Neural cell (in vitro differentiated cells): ENCODE results near the gene TLE2. TPM values are rescaled to one million over a fixed set of nuclear protein-coding genes. Genes with fewer than 3 reads are reported as not detected.
A peak's percentile ranks its signal among the peaks of the same experiment; 100 is the strongest.

Experiments
- H2AFZ ChIP-seq: fragments of 200-600, 300-800 bp; sonication (generic), shearing (Covaris generic); 2 replicates; pipeline ENCODE4 v1.6.0; 2014; ENCODE audit warnings: low read depth, mild to moderate bottlenecking, antibody characterized with exemption, low read length, moderate library complexity
- H3F3A ChIP-seq: fragments of 200-600 bp; shearing (Covaris generic); 2 replicates; pipeline ENCODE4 v1.6.1; 2016; ENCODE audit warnings: mild to moderate bottlenecking, moderate library complexity, mixed read lengths, antibody characterized with exemption, low read length; ENCODE audit not compliant: insufficient read depth, poor library complexity, severe bottlenecking
- H3K27ac ChIP-seq: fragments of 200-600, 300-800 bp; sonication (generic), shearing (Covaris generic); 2 replicates; pipeline ENCODE4 v1.5.1; 2014; ENCODE audit warnings: mild to moderate bottlenecking, low read length, moderate library complexity
- H3K27me3 ChIP-seq: fragments of 300-800, 200-600 bp; sonication (generic), shearing (Covaris generic); 2 replicates; pipeline ENCODE4 v1.6.0; 2014; ENCODE audit warnings: mild to moderate bottlenecking, low read depth, low read length, moderate library complexity; ENCODE audit not compliant: insufficient read depth
- H3K36me3 ChIP-seq: fragments of 300-800, 200-600 bp; sonication (generic), shearing (Covaris generic); 2 replicates; pipeline ENCODE4 v1.5.1; 2014; ENCODE audit warnings: mild to moderate bottlenecking, antibody characterized with exemption, low read length, moderate library complexity; ENCODE audit not compliant: insufficient read depth
- H3K4me2 ChIP-seq: fragments of 300-800, 200-600 bp; sonication (generic), shearing (Covaris generic); 2 replicates; pipeline ENCODE4 v1.6.0; 2014; ENCODE audit warnings: mild to moderate bottlenecking, low read length
- H3K4me3 ChIP-seq: fragments of 300-800, 200-600 bp; sonication (generic), shearing (Covaris generic); 2 replicates; pipeline ENCODE4 v1.5.1; 2014; ENCODE audit warnings: mild to moderate bottlenecking, low read length, moderate library complexity
- H3K79me2 ChIP-seq: fragments of 200-600 bp; shearing (Covaris generic); replicated peaks from 2 replicates; pipeline ENCODE4 v1.6.0; 2014; ENCODE audit warnings: mild to moderate bottlenecking, low read length, moderate library complexity; ENCODE audit not compliant: insufficient read depth
- H3K9ac ChIP-seq: fragments of 300-800, 200-600 bp; sonication (generic), shearing (Covaris generic); 2 replicates; pipeline ENCODE4 v1.6.1; 2016; ENCODE audit warnings: mild to moderate bottlenecking, low read length, mixed read lengths
- H3K9me2 ChIP-seq: fragments of 200-600 bp; shearing (Covaris generic); 2 replicates; pipeline ENCODE4 v1.6.1; 2016; ENCODE audit warnings: mild to moderate bottlenecking, low read length, mixed read lengths; ENCODE audit not compliant: insufficient read depth
- H3K9me3 ChIP-seq: fragments of 200-600, 300-800 bp; sonication (generic), shearing (Covaris generic); 2 replicates; pipeline ENCODE4 v1.6.1; 2016; ENCODE audit warnings: mild to moderate bottlenecking, mixed run types, low read length, moderate library complexity, mixed read lengths
- H4K20me1 ChIP-seq: fragments of 200-600 bp; shearing (Covaris generic); 2 replicates; pipeline ENCODE4 v1.6.1; 2016; ENCODE audit warnings: mild to moderate bottlenecking, mixed run types; ENCODE audit not compliant: insufficient read depth
- EP300 ChIP-seq: fragments of 450-650 bp; conservative IDR thresholded peaks from 2 replicates; pipeline ENCODE4 v1.6.1; 2014; ENCODE audit warnings: antibody characterized with exemption, mild to moderate bottlenecking, moderate library complexity; ENCODE audit not compliant: poor library complexity, severe bottlenecking
- EZH2 ChIP-seq: fragments of 200-600, 300-800 bp; shearing (Covaris generic), sonication (generic); IDR thresholded peaks from 2 replicates; pipeline ENCODE4 v1.6.1; 2014; ENCODE audit warnings: antibody characterized with exemption, low read length, borderline replicate concordance, mild to moderate bottlenecking; ENCODE audit not compliant: insufficient read depth, poor library complexity, severe bottlenecking
- MXI1 ChIP-seq: fragments of 450-650 bp; conservative IDR thresholded peaks from 2 replicates; pipeline ENCODE4 v1.6.1; 2014; ENCODE audit warnings: antibody characterized with exemption, mild to moderate bottlenecking; ENCODE audit not compliant: poor library complexity, severe bottlenecking
- POLR2AphosphoS5 ChIP-seq: IDR thresholded peaks from 2 replicates; pipeline ENCODE4 v1.6.1; 2012
- SMC3 ChIP-seq: fragments of 450-650 bp; conservative IDR thresholded peaks from 2 replicates; pipeline ENCODE4 v1.6.1; 2014; ENCODE audit warnings: antibody characterized with exemption, mild to moderate bottlenecking, moderate library complexity; ENCODE audit not compliant: poor library complexity
- TAF1 ChIP-seq: IDR thresholded peaks from 2 replicates; pipeline ENCODE4 v1.6.1; 2012; ENCODE audit warnings: low read depth
- polyA plus RNA-seq: library from polyadenylated mRNA; depleted of rRNA; stranded (reverse); fragments of >200 nt; gene quantifications from 2 replicates; pipeline ENCODE4 v1.2.3, GENCODE V29; 2014
- TF ChIP-seq, protein P1 (sequence below): IDR thresholded peaks from 2 replicates; pipeline ENCODE4 v1.6.1; 2012; ENCODE audit warnings: borderline replicate concordance

TLE2 gene
- polyA plus RNA-seq, 1 donor from 2014 or later, result 7.0 TPM

DNA sequence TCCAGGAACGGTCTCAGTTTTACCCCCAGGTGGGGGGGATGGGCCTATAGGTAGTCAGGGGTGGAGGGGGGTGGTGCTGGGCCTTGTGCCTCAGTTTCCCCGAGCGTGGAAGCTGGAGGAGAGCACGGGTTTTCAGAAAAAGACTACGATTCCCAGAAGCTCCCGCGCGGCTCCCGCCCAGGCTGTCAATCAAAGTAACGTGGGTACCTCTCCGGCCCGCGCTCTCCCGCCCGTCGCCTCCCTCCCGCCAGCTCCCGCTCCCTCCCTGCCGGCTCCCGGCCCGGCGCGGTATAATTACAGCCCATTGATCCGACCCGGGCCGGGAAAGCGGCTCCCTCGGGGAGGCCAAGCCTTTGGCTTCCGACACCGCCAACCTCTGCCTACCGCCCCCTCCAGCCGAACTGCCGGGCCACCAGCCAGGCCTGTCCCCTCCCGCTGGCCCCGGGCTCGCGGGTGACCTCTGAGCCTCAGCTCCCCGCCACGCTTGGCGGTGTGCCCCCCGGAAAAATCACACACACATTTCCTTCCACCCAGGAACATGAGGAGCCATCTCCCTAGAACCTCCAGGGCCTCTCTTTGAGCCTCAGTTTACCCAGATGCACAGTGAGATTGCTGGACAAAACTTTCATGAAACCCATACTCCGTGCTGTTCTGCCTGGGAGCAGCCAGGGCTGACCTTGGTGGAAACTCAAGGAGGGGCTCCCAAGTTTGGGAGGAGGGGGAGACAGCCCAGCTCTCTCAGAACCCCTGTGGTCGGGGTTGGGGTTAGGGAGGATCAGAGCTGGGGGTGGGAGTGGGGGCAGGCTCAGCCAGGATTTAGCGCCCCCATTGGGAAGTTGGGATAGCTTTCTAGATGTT lies 7.3 kb upstream of the TLE2 start:
- Histone ChIP-seq H3K9me3 (no peaks in the 10 kb centered on the region), H2AFZ (no peak overlapping the region), H3F3A (no peaks in the 10 kb centered on the region), H3K27ac (peak overlapping the region; percentile 75), H3K79me2 (no peaks in the 10 kb centered on the region), H3K27me3 (peaks cover 64% of the 10 kb centered on the region), H3K9ac (peak overlapping the region; percentile 48), H3K4me3 (peak overlapping the region; percentile 64), H3K4me2 (peak overlapping the region; percentile 55), H3K36me3 (no peaks in the 10 kb centered on the region), H4K20me1 (no peaks in the 10 kb centered on the region), H3K9me2 (no peaks in the 10 kb centered on the region)
- TF ChIP-seq POLR2AphosphoS5 (peak; percentile 86), MXI1 (peak; percentile 32), EZH2 (no peak), SMC3 (no peak), EP300 (peak; percentile 41)

DNA sequence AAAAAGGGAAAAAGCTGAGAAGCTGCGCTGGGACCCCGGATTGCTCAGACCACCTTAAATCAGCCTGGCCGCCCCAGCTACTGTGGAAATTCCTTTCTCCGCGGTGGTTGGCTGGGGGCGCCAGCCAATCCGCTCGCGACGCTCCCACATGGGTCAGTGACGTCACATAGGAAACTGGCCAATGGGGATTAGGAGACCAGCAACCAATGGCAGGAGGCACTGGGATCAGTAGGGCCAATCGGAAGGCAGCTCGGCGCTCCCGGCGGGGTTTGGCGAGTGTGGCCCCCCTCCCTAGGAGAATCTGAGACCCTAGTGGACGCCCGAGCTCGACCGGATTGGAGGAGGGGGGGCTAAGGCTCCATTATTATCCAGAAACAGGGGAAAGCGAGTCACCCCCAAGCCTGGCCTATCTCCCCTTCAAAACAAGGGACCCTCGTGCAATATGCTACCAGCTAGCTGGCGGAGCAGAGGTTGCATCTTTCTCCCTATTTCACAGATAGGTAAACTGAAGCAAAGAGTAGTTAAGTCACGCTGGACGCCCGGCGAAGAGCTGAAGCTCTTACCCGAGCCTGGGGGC lies 6.5 kb upstream of the TLE2 start:
- no peaks in the 10 kb centered on the region for H3K79me2 ChIP-seq
- peak overlapping the region; percentile 62 for H3K4me2 ChIP-seq
- no peak overlapping the region for H2AFZ ChIP-seq
- H4K20me1 ChIP-seq, result no peaks in the 10 kb centered on the region
- H3K9ac ChIP-seq, result peak overlapping the region; percentile 48
- H3K4me3 ChIP-seq, result peak overlapping the region; percentile 64
- peak; percentile 45 for TF ChIP-seq POLR2AphosphoS5
- TF ChIP-seq TAF1, result no peak
- peaks cover 68% of the 10 kb centered on the region for H3K27me3 ChIP-seq
- no peaks in the 10 kb centered on the region for H3K9me3 ChIP-seq
- no peaks in the 10 kb centered on the region for H3K9me2 ChIP-seq
- H3K36me3 ChIP-seq, result no peaks in the 10 kb centered on the region
- H3F3A ChIP-seq, result no peaks in the 10 kb centered on the region
- H3K27ac ChIP-seq, result peak overlapping the region; percentile 75

DNA sequence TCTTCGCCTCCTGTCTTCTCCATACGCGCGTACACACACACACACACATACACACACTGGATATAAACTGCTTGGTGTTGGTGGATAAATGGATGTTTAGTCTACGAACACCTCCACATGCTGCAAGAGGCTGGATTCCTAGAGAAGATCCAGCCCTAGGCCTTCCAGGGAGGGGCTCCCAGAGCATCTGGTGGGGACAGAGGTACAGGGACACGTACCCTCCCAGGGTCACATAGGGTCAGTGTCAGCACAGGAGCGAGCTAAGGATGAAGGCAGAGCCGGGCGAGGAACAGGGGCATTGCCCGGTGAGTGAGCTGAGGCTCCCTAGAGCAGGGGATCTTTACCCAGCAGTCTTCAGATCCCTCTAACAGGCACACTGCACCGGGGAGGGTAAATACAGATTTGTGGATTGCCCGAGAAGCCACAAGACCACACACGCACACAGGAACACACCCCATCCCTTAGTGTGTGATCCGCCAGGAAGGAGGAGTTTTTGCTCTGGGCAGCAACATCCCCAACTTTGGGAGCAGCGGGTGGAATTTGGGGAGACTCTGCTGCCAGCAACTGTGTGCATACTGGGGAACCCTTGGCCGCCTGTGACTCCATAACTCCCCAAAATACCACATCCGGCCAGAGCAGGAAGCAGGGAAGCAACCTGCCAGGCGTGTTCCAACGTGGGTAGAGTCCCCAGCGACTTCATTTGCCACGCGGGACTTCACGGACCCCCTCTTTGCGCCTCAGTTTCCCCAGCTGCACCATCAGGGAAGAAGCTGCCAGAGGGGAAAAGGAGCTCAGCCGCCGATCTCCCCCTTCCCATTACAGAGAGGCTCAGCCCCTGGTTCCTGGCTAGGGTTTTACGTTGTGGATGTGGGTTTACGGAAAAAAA lies 5.8 kb upstream of the TLE2 start:
- H3K4me2 ChIP-seq, result peak overlapping the region; percentile 62
- H3K9me2 ChIP-seq, result no peaks in the 10 kb centered on the region
- H2AFZ ChIP-seq, result no peak overlapping the region
- H3F3A ChIP-seq, result no peaks in the 10 kb centered on the region
- peak overlapping the region; percentile 64 for H3K4me3 ChIP-seq
- no peaks in the 10 kb centered on the region for H3K79me2 ChIP-seq
- no peak for TF ChIP-seq SMC3
- TF ChIP-seq, protein P1, sequence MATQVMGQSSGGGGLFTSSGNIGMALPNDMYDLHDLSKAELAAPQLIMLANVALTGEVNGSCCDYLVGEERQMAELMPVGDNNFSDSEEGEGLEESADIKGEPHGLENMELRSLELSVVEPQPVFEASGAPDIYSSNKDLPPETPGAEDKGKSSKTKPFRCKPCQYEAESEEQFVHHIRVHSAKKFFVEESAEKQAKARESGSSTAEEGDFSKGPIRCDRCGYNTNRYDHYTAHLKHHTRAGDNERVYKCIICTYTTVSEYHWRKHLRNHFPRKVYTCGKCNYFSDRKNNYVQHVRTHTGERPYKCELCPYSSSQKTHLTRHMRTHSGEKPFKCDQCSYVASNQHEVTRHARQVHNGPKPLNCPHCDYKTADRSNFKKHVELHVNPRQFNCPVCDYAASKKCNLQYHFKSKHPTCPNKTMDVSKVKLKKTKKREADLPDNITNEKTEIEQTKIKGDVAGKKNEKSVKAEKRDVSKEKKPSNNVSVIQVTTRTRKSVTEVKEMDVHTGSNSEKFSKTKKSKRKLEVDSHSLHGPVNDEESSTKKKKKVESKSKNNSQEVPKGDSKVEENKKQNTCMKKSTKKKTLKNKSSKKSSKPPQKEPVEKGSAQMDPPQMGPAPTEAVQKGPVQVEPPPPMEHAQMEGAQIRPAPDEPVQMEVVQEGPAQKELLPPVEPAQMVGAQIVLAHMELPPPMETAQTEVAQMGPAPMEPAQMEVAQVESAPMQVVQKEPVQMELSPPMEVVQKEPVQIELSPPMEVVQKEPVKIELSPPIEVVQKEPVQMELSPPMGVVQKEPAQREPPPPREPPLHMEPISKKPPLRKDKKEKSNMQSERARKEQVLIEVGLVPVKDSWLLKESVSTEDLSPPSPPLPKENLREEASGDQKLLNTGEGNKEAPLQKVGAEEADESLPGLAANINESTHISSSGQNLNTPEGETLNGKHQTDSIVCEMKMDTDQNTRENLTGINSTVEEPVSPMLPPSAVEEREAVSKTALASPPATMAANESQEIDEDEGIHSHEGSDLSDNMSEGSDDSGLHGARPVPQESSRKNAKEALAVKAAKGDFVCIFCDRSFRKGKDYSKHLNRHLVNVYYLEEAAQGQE, result peak; percentile 6
- TF ChIP-seq MXI1, result no peak
- no peak for TF ChIP-seq EZH2
- H4K20me1 ChIP-seq, result no peaks in the 10 kb centered on the region
- no peaks in the 10 kb centered on the region for H3K9me3 ChIP-seq
- peak overlapping the region; percentile 37 for H3K9ac ChIP-seq
- H3K36me3 ChIP-seq, result no peaks in the 10 kb centered on the region
- H3K27ac ChIP-seq, result no peak overlapping the region
- H3K27me3 ChIP-seq, result peaks cover 68% of the 10 kb centered on the region
